Adrenal gland (tissue), 5 donors: ENCODE measurements around the gene NHERF2.

Source experiments
- POLR2A ChIP-seq, 2 donors: fragments of 450-650 bp; IDR thresholded peaks; one replicate each; pipeline ENCODE4 v1.6.1; 2017; ENCODE audit warnings: antibody characterized with exemption in 2 of 2, mild to moderate bottlenecking in 2 of 2, moderate library complexity in 1 of 2
- TF ChIP-seq, protein P1 (sequence below), 6 experiments: fragments of 450-650 bp in 4 of 6; fragments of 200-600 bp in 2 of 6; sonication (generic) in 1 of 6; IDR thresholded peaks; 1 replicate in 5 of 6; 2 replicates in 1 of 6; pipeline versions ENCODE4 v1.5.1 to v1.8.0; 2016 to 2021; ENCODE audit warnings: antibody characterized with exemption in 6 of 6, mild to moderate bottlenecking in 2 of 6, moderate library complexity in 1 of 6
- donor health status: DM: no; HTN: no; CAD: no.

DNA sequence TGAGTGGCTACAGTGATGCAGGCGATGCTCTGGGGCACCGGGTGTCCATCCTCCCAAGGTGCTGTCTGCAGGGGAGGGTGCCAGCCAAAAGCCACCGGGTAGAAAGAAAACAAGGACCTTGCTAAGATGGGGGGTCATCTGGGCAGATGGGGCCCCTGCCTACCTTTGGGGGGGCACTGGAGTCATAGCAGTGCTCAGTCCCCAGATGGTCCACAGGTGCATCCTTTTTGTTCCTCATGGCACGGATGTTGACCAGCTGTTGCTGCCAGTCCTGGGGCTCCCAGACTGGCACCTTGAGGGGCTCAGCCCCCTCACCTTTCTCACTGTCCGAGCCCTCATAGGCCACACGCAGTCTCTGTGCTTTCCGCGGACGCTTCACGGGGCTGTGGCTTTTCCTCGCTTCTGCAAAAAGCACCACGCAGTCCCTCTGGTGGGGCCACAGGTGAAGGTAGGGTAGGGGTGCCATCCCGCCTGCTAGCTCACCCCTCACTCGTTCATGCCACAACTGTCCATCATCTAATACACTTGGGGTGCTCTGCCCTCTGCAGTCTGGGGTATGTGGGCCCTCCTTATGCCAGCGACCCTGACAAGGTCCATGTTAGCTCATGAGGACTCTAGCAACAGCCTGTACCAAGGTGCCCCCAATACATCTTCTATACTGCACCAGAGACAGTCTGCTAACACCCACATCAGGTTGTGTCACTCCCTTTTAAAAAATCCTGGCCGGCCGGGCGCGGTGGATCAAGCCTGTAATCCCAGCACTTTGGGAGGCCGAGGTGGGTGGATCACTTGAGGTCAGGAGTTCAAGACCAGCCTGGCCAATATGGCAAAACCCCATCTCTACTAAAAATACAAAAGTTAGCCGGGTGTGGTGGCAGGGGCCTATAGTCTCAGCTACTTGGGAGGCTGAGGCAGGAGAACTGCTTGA, 19.5 kb downstream of the NHERF2 start:
- TF ChIP-seq, protein P1, sequence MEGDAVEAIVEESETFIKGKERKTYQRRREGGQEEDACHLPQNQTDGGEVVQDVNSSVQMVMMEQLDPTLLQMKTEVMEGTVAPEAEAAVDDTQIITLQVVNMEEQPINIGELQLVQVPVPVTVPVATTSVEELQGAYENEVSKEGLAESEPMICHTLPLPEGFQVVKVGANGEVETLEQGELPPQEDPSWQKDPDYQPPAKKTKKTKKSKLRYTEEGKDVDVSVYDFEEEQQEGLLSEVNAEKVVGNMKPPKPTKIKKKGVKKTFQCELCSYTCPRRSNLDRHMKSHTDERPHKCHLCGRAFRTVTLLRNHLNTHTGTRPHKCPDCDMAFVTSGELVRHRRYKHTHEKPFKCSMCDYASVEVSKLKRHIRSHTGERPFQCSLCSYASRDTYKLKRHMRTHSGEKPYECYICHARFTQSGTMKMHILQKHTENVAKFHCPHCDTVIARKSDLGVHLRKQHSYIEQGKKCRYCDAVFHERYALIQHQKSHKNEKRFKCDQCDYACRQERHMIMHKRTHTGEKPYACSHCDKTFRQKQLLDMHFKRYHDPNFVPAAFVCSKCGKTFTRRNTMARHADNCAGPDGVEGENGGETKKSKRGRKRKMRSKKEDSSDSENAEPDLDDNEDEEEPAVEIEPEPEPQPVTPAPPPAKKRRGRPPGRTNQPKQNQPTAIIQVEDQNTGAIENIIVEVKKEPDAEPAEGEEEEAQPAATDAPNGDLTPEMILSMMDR (IDR thresholded peaks at IDR 0.05): no peak
- no peak for TF ChIP-seq POLR2A (IDR thresholded peaks at IDR 0.05)
